HCT116 (cell line): ENCODE results near the gene FH. TPM values are rescaled to one million over a fixed set of nuclear protein-coding genes. Genes with fewer than 3 reads are reported as not detected.

Experiments
- ATAC-seq: fragments of 200-7000 bp; cut with Tn5 transposase; 2 replicates; pipeline ENCODE4 v1.9.1; 2020; ENCODE audit warnings: mild to moderate bottlenecking, moderate library complexity
- BruUV-seq: library from RNA; stranded (reverse); fragments of 400-500 nt; replicated peaks from 2 replicates; lab custom pipeline; 2021; lab: Mats Ljungman, UMichigan
- CTCF ChIA-PET: fragments of 300-600 bp; sonication (Branson Sonifier 250); formaldehyde crosslinking; loops from one replicate; lab custom pipeline; 2021; ENCODE audit warnings: antibody characterized with exemption; lab: Charles Lee
- POLR2A ChIA-PET: fragments of 300-600, 350-600 bp; sonication (Branson Sonifier 250); formaldehyde crosslinking; loops from one replicate; lab custom pipeline; 2021; ENCODE audit warnings: antibody characterized with exemption; lab: Charles Lee
- RAD21 ChIA-PET, 2 experiments: fragments of 300-600 bp; sonication (Branson Sonifier 250); formaldehyde crosslinking; loops; one replicate each; lab custom pipeline; 2023; ENCODE audit warnings: low total read pairs in 2 of 2; ENCODE audit not compliant: uncharacterized antibody in 2 of 2, unreplicated experiment in 2 of 2, low non-redundant PET in 1 of 2; lab: Charles Lee
- DNase-seq: peaks from one replicate; pipeline ENCODE4 v3.0.0-alpha.2; 2010; ENCODE audit warnings: low read depth, low spot score
- H2AFZ ChIP-seq: fragments of 200-600 bp; shearing (Covaris generic), sonication (generic); 2 replicates; pipeline ENCODE4 v1.6.1; 2017; ENCODE audit warnings: low read depth, mixed run types, mixed read lengths, antibody characterized with exemption, low read length; ENCODE audit not compliant: poor library complexity, severe bottlenecking
- H3K27ac ChIP-seq: 2 replicates; pipeline ENCODE4 v1.5.1; 2012; ENCODE audit warnings: low read depth, low read length
- H3K27me3 ChIP-seq: fragments of 200-600 bp; sonication (generic); 2 replicates; pipeline ENCODE4 v1.6.1; 2016; ENCODE audit warnings: mixed run types, low read length, mixed read lengths; ENCODE audit not compliant: insufficient read depth
- H3K36me3 ChIP-seq, 2 experiments: fragments of 200-500 bp in 1 of 2; fragments of 200-600 bp in 1 of 2; sonication (Bioruptor generic) in 1 of 2; sonication (generic) in 1 of 2; 2 replicates each; pipeline versions ENCODE4 v1.5.1 to v1.6.1; 2014 to 2016; ENCODE audit warnings: low read length in 2 of 2, inconsistent platforms in 1 of 2, mixed read lengths in 1 of 2, mixed run types in 1 of 2; ENCODE audit not compliant: insufficient read depth in 2 of 2, control insufficient read depth in 1 of 2
- H3K4me1 ChIP-seq, 2 experiments: fragments of 200-600 bp in 1 of 2; sonication (generic) in 1 of 2; 2 replicates each; pipeline versions ENCODE4 v1.5.1 to v1.6.1; 2012 to 2017; ENCODE audit warnings: low read length in 2 of 2, inconsistent platforms in 1 of 2, mild to moderate bottlenecking in 1 of 2, mixed read lengths in 1 of 2, mixed run types in 1 of 2, moderate library complexity in 1 of 2; ENCODE audit not compliant: insufficient read depth in 2 of 2, control insufficient read depth in 1 of 2
- H3K4me2 ChIP-seq: fragments of 200-600 bp; sonication (generic); 2 replicates; pipeline ENCODE4 v1.6.1; 2017; ENCODE audit warnings: mixed run types, low read length, mixed read lengths
- H3K4me3 ChIP-seq, 2 experiments: fragments of 200-600 bp in 1 of 2; sonication (generic) in 1 of 2; replicated peaks in 1 of 2; 2 replicates each; pipeline ENCODE4 v1.5.1; 2011 to 2016; ENCODE audit warnings: low read length in 2 of 2, control low read depth in 1 of 2, low read depth in 1 of 2, mild to moderate bottlenecking in 1 of 2, mixed read lengths in 1 of 2, mixed run types in 1 of 2
- H3K79me2 ChIP-seq: fragments of 200-600 bp; sonication (generic); 2 replicates; pipeline ENCODE4 v1.6.1; 2017; ENCODE audit warnings: mild to moderate bottlenecking, mixed run types, low read length, moderate library complexity, mixed read lengths; ENCODE audit not compliant: insufficient read depth
- H3K9ac ChIP-seq: fragments of 200-600 bp; sonication (generic); 2 replicates; pipeline ENCODE4 v1.6.1; 2016; ENCODE audit warnings: low read length, mixed read lengths
- H3K9me2 ChIP-seq: fragments of 200-600 bp; sonication (generic), shearing (Covaris generic); 2 replicates; pipeline ENCODE4 v1.6.1; 2017; ENCODE audit warnings: mixed run types, mild to moderate bottlenecking, moderate library complexity; ENCODE audit not compliant: insufficient read depth
- H3K9me3 ChIP-seq, 2 experiments: fragments of 200-500 bp in 1 of 2; fragments of 200-600 bp in 1 of 2; sonication (Bioruptor generic) in 1 of 2; sonication (generic) in 1 of 2; 2 replicates each; pipeline ENCODE4 v1.6.1; 2014 to 2017; ENCODE audit warnings: low read length in 2 of 2, mixed read lengths in 2 of 2, inconsistent platforms in 1 of 2, low read depth in 1 of 2, mild to moderate bottlenecking in 1 of 2, mixed run types in 1 of 2, moderate library complexity in 1 of 2; ENCODE audit not compliant: control insufficient read depth in 1 of 2, insufficient read depth in 1 of 2
- H4K20me1 ChIP-seq: fragments of 200-600 bp; sonication (generic), shearing (Covaris generic); 2 replicates; pipeline ENCODE4 v1.6.1; 2017; ENCODE audit warnings: mixed run types, mild to moderate bottlenecking, moderate library complexity; ENCODE audit not compliant: insufficient read depth
- CTCF ChIP-seq, 3 experiments: fragments of 200-600 bp in 1 of 3; sonication (generic) in 1 of 3; IDR thresholded peaks in 2 of 3; conservative IDR thresholded peaks in 1 of 3; 2 replicates each; pipeline ENCODE4 v1.5.1; 2012 to 2017; ENCODE audit warnings: low read depth in 2 of 3, low read length in 2 of 3, antibody characterized with exemption in 1 of 3, borderline replicate concordance in 1 of 3, control low read depth in 1 of 3, mild to moderate bottlenecking in 1 of 3, mixed read lengths in 1 of 3, mixed run types in 1 of 3, moderate library complexity in 1 of 3; ENCODE audit not compliant: insufficient read depth in 1 of 3
- FOSL1 ChIP-seq: IDR thresholded peaks from 2 replicates; pipeline ENCODE4 v1.6.1; 2012; ENCODE audit warnings: low read depth
- JUND ChIP-seq: IDR thresholded peaks from 2 replicates; pipeline ENCODE4 v1.6.1; 2012
- RAD21 ChIP-seq: IDR thresholded peaks from 2 replicates; pipeline ENCODE4 v1.6.1; 2012; ENCODE audit warnings: low read depth, mild to moderate bottlenecking
- REST ChIP-seq: IDR thresholded peaks from 2 replicates; pipeline ENCODE4 v1.6.1; 2012; ENCODE audit warnings: low read depth
- TCF7L2 ChIP-seq: IDR thresholded peaks from 2 replicates; pipeline ENCODE4 v1.7.0; 2011; ENCODE audit warnings: borderline replicate concordance, inconsistent platforms; ENCODE audit not compliant: insufficient read depth, insufficient read length; ENCODE audit errors: extremely low read depth
- ZBTB33 ChIP-seq: IDR thresholded peaks from 2 replicates; pipeline ENCODE4 v1.6.1; 2011; ENCODE audit warnings: mild to moderate bottlenecking, low read length, moderate library complexity; ENCODE audit not compliant: insufficient replicate concordance; ENCODE audit errors: extremely low read depth
- ZFX ChIP-seq: fragments of 450-650 bp; IDR thresholded peaks from 2 replicates; pipeline ENCODE4 v1.6.1; 2017
- intact Hi-C: fragments of 100-400 bp; cut with micrococcal nuclease; formaldehyde crosslinking; loops from 2 replicates; pipeline ENCODE4 v1.10.0; 2022
- total RNA-seq: library from RNA; stranded (reverse); gene quantifications from one replicate; pipeline ENCODE4 v1.2.1, GENCODE V29; 2021; ENCODE audit not compliant: unreplicated experiment

The FH gene
- total RNA-seq, 1 experiment from 2014 or later, result 67.7 TPM

- Histone ChIP-seq H3K36me3 (no peaks in the 10 kb centered on the region), H3K4me2 (no peak overlapping the region), H3K9me2 (no peaks in the 10 kb centered on the region), H3K79me2 (no peaks in the 10 kb centered on the region), H3K9ac (no peak overlapping the region), H3K4me3 (no peak overlapping the region), H3K4me1 (no peaks in the 10 kb centered on the region), H3K27me3 (no peaks in the 10 kb centered on the region), H2AFZ (no peak overlapping the region), H4K20me1 (no peaks in the 10 kb centered on the region), H3K27ac (no peak overlapping the region), H3K9me3 (no peaks in the 10 kb centered on the region)
- TF ChIP-seq CTCF (IDR thresholded peaks at IDR 0.05 in 2 of 3, conservative IDR thresholded peaks at IDR 0.05 in 1 of 3; ENCODE audit: borderline replicate concordance in 1 of 3, insufficient read depth in 1 of 3, low read depth in 2 of 3, low read length in 2 of 3) (no peak), ZFX (no peak), RAD21 (no peak), FOSL1 (no peak), JUND (no peak), REST (no peak), ZBTB33 (no peak), TCF7L2 (no peak)
- POLR2A ChIA-PET, result no interaction called here
- intact Hi-C loops, result no loop called here
- DNase-seq (no peak), ATAC-seq (no peak)
- BruUV-seq, result no TSS peak
- CTCF ChIA-PET, result no interaction called here
- RAD21 ChIA-PET, result no interaction called here
Observed at GRCh38 chr1:241460098-241460873, 59.3 kb downstream of the FH start.
